GM12878 (cell line): ENCODE data around the gene ANKDD1A. TPM values are rescaled to one million over a fixed set of nuclear protein-coding genes. Genes with fewer than 3 reads are reported as not detected.

ENCODE experiments used
- ASH2L ChIP-seq: fragments of 300-600, 200-600 bp; sonication (generic); IDR thresholded peaks from 2 replicates; pipeline ENCODE4 v1.6.1; 2017; ENCODE audit warnings: low read depth, mild to moderate bottlenecking, borderline replicate concordance
- CEBPB ChIP-seq, 2 experiments: fragments of 150-350 bp in 1 of 2; IDR thresholded peaks; 2 replicates each; pipeline ENCODE4 v1.6.1; 2012 to 2014; ENCODE audit warnings: low read depth in 2 of 2, low read length in 2 of 2, borderline replicate concordance in 1 of 2, inconsistent platforms in 1 of 2
- HCFC1 ChIP-seq: fragments of 150-350 bp; IDR thresholded peaks from 2 replicates; pipeline ENCODE4 v1.6.1; 2014; ENCODE audit warnings: low read length
- HSF1 ChIP-seq: fragments of 150-350 bp; IDR thresholded peaks from 2 replicates; pipeline ENCODE4 v1.6.1; 2014; ENCODE audit warnings: mild to moderate bottlenecking, low read depth, low read length
- MAX ChIP-seq: IDR thresholded peaks from 2 replicates; pipeline ENCODE4 v1.6.1; 2012; ENCODE audit warnings: low read depth, low read length, improper control_type of control experiment
- NFYB ChIP-seq: IDR thresholded peaks from 2 replicates; pipeline ENCODE4 v1.6.1; 2011; ENCODE audit warnings: low read depth, mild to moderate bottlenecking, low read length, improper control_type of control experiment, moderate library complexity; ENCODE audit not compliant: insufficient read depth
- POLR2AphosphoS2 ChIP-seq: IDR thresholded peaks from 2 replicates; pipeline ENCODE4 v1.6.1; 2011; ENCODE audit warnings: low read depth, mild to moderate bottlenecking, low read length, improper control_type of control experiment, moderate library complexity
- PRDM15 ChIP-seq: fragments of 450-650 bp; formaldehyde crosslinking; IDR thresholded peaks from 2 replicates; pipeline ENCODE4 v1.4.0; 2020; ENCODE audit warnings: mild to moderate bottlenecking, moderate library complexity
- RBBP5 ChIP-seq: fragments of 200-600 bp; sonication (generic); conservative IDR thresholded peaks from 2 replicates; pipeline ENCODE4 v1.6.1; 2016
- RCOR1 ChIP-seq: conservative IDR thresholded peaks from 2 replicates; pipeline ENCODE4 v1.6.1; 2012; ENCODE audit warnings: low read depth, low read length, improper control_type of control experiment
- RUNX3 ChIP-seq: IDR thresholded peaks from 2 replicates; pipeline ENCODE4 v1.6.1; 2012; ENCODE audit warnings: low read length, inconsistent platforms
- SIN3A ChIP-seq: IDR thresholded peaks from 2 replicates; pipeline ENCODE4 v1.6.1; 2012; ENCODE audit warnings: low read depth, low read length, improper control_type of control experiment
- TBL1XR1 ChIP-seq: IDR thresholded peaks from 2 replicates; pipeline ENCODE4 v1.6.1; 2012; ENCODE audit warnings: low read depth, low read length, improper control_type of control experiment
- WRNIP1 ChIP-seq: IDR thresholded peaks from 2 replicates; pipeline ENCODE4 v1.6.1; 2011; ENCODE audit warnings: low read depth, low read length, improper control_type of control experiment, borderline replicate concordance
- ZBTB40 ChIP-seq: fragments of 450-650 bp; IDR thresholded peaks from 2 replicates; pipeline ENCODE4 v1.6.1; 2016; ENCODE audit warnings: mild to moderate bottlenecking, moderate library complexity, borderline replicate concordance
- ZNF687 ChIP-seq: fragments of 450-650 bp; IDR thresholded peaks from 2 replicates; pipeline ENCODE4 v1.6.1; 2017; ENCODE audit warnings: mild to moderate bottlenecking, moderate library complexity
- polyA plus RNA-seq, 11 experiments: library from polyadenylated mRNA; depleted of rRNA in 4 of 11; unstranded in 6 of 11; stranded (reverse) in 5 of 11; fragments of >200 nt; fragmentation: Nextera tagmentation in 4 of 11; fragmentation: Illumina TruSeq in 1 of 11; extraction: Ambion mirVana in 4 of 11; extraction: Trizol in 1 of 11; gene quantifications; 1 replicate in 1 of 11; 2 replicates in 10 of 11; pipeline versions ENCODE4 v1.2.1 to v1.2.3, GENCODE V29; 2011 to 2016; ENCODE audit warnings: inconsistent platforms in 2 of 11, missing spikeins in 2 of 11, low read depth in 1 of 11
- total RNA-seq, 4 experiments: library from RNA; depleted of rRNA in 3 of 4; stranded (reverse); fragments of >200 nt in 3 of 4; fragmentation: Illumina TruSeq in 1 of 4; extraction: Trizol in 1 of 4; gene quantifications; 2 replicates each; pipeline versions ENCODE4 v1.2.1 to v1.2.3, GENCODE V29; 2013 to 2021

ANKDD1A gene
- total and polyA plus RNA-seq, 10 of the 15 experiments (the other 5 are each of a cell fraction or from before 2014, with no cell fraction given) = 1.5 to 6.6 (median 4.1) TPM

GRCh38 chr15:64905119-64905831 lies 6.4 kb upstream of the ANKDD1A start (continued):
- TF ChIP-seq PRDM15 = no peak
- no peak for TF ChIP-seq CEBPB (IDR thresholded peaks at IDR 0.05; ENCODE audit: borderline replicate concordance in 1 of 2, low read depth in 2 of 2, low read length in 2 of 2)
- no peak for TF ChIP-seq WRNIP1
- no peak for TF ChIP-seq POLR2AphosphoS2
- no peak for TF ChIP-seq TBL1XR1
- TF ChIP-seq RUNX3 = no peak
- TF ChIP-seq ASH2L = no peak
- TF ChIP-seq RBBP5 = no peak
- no peak for TF ChIP-seq MAX
- no peak for TF ChIP-seq RCOR1
- TF ChIP-seq HSF1 = no peak
- peak; percentile 32; the same call in 1 of the 2 replicates for TF ChIP-seq ZNF687
- no peak for TF ChIP-seq ZBTB40
- TF ChIP-seq SIN3A = no peak
- no peak for TF ChIP-seq NFYB
- no peak for TF ChIP-seq HCFC1
